ENCODE measurements around the gene CADM3.

DNA sequence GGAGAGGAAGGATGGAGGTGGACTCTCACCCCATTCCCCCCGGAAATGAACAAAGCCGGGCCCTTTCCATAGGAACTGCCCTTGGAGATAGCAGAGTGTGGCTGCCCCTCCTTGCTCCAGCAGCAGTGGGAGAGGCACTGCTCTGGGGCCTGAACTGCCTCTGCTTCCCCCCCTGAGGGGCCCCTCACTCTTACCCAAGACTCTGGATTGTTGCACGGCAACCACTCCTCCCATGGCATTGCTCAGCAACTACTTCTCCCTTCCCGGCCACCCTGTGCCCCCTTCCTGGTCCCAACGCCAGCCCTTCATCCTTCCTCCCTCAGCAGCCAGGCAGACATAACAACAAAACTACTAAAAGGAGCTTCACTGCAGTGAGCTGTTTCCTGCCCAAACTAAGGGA is 30.2 kb downstream of the CADM3 start:
- TF ChIP-seq, protein P1, sequence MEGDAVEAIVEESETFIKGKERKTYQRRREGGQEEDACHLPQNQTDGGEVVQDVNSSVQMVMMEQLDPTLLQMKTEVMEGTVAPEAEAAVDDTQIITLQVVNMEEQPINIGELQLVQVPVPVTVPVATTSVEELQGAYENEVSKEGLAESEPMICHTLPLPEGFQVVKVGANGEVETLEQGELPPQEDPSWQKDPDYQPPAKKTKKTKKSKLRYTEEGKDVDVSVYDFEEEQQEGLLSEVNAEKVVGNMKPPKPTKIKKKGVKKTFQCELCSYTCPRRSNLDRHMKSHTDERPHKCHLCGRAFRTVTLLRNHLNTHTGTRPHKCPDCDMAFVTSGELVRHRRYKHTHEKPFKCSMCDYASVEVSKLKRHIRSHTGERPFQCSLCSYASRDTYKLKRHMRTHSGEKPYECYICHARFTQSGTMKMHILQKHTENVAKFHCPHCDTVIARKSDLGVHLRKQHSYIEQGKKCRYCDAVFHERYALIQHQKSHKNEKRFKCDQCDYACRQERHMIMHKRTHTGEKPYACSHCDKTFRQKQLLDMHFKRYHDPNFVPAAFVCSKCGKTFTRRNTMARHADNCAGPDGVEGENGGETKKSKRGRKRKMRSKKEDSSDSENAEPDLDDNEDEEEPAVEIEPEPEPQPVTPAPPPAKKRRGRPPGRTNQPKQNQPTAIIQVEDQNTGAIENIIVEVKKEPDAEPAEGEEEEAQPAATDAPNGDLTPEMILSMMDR (IDR thresholded peaks at IDR 0.05), result no peak
- no peak for TF ChIP-seq POLR2A (IDR thresholded peaks at IDR 0.05)

All from esophagus squamous epithelium (tissue), 4 donors.